GM12878 (cell line): ENCODE measurements around the gene ATP5PD. TPM values are rescaled to one million over a fixed set of nuclear protein-coding genes. Genes with fewer than 3 reads are reported as not detected.

Experiments
- ATAC-seq: fragments of 200-7000 bp; cut with Tn5 transposase; 3 replicates; pipeline ENCODE4 v1.9.1; 2020; ENCODE audit warnings: mild to moderate bottlenecking, moderate library complexity
- BruUV-seq: library from RNA; stranded (reverse); fragments of 400-500 nt; replicated peaks from 2 replicates; lab custom pipeline; 2021; lab: Mats Ljungman, UMichigan
- CTCF ChIA-PET: fragments of 300-600 bp; sonication (Branson Sonifier 250); formaldehyde crosslinking; extraction: SDS; loops from one replicate; lab custom pipeline; 2021; ENCODE audit warnings: inconsistent platforms; lab: Yijun Ruan, JAX
- POLR2A ChIA-PET: fragments of 350-600 bp; formaldehyde crosslinking; extraction: SDS; loops from one replicate; lab custom pipeline; 2021; ENCODE audit warnings: inconsistent platforms; lab: Charles Lee
- RAD21 ChIA-PET: fragments of 300-600 bp; sonication (Branson Sonifier 250); formaldehyde crosslinking; loops from one replicate; lab custom pipeline; 2023; ENCODE audit warnings: antibody characterized with exemption; ENCODE audit not compliant: unreplicated experiment; lab: Charles Lee
- SMC1A ChIA-PET: fragments of 300-600 bp; sonication (Branson Sonifier 250); formaldehyde crosslinking; loops from one replicate; lab custom pipeline; 2023; ENCODE audit not compliant: unreplicated experiment, uncharacterized antibody; lab: Charles Lee
- DNase-seq: peaks from one replicate; pipeline ENCODE4 v3.0.0-alpha.2; 2011; ENCODE audit warnings: low read depth, low spot score
- FAIRE-seq: peaks from 3 replicates; lab custom pipeline; 2011; peaks lifted over from hg19 to GRCh38; lab: Jason Lieb, UNC
- H2AFZ ChIP-seq: 2 replicates; pipeline ENCODE4 v1.6.0; 2011; ENCODE audit warnings: low read depth, low read length, control low read depth; ENCODE audit not compliant: control insufficient read depth
- H3K27ac ChIP-seq: 2 replicates; pipeline ENCODE4 v1.5.1; 2011; ENCODE audit warnings: control low read depth; ENCODE audit not compliant: control insufficient read depth, insufficient read depth
- H3K27me3 ChIP-seq, 2 experiments: replicated peaks in 1 of 2; 2 replicates each; pipeline versions ENCODE4 v1.6.0 to v1.6.1; 2011; ENCODE audit warnings: low read length in 1 of 2; ENCODE audit not compliant: control insufficient read depth in 2 of 2, insufficient read depth in 2 of 2
- H3K36me3 ChIP-seq, 2 experiments: 2 replicates each; pipeline ENCODE4 v1.5.1; 2011; ENCODE audit warnings: low read length in 1 of 2; ENCODE audit not compliant: control insufficient read depth in 2 of 2, insufficient read depth in 2 of 2
- H3K4me1 ChIP-seq: 2 replicates; pipeline ENCODE4 v1.6.1; 2011; ENCODE audit warnings: mild to moderate bottlenecking, low read length, moderate library complexity, mixed read lengths; ENCODE audit not compliant: control insufficient read depth, insufficient read depth
- H3K4me2 ChIP-seq: 2 replicates; pipeline ENCODE4 v1.6.0; 2011; ENCODE audit warnings: control low read depth; ENCODE audit not compliant: control insufficient read depth, insufficient read depth
- H3K4me3 ChIP-seq: fragments of 200-600 bp; sonication (generic); 2 replicates; pipeline ENCODE4 v1.5.1; 2016
- H3K79me2 ChIP-seq: 2 replicates; pipeline ENCODE4 v1.6.0; 2011; ENCODE audit warnings: low read length; ENCODE audit not compliant: control insufficient read depth, insufficient read depth
- H3K9ac ChIP-seq: 2 replicates; pipeline ENCODE4 v1.8.0; 2011; ENCODE audit warnings: low read length, control low read depth, mixed read lengths; ENCODE audit not compliant: control insufficient read depth, insufficient read depth
- H3K9me3 ChIP-seq: replicated peaks from 3 replicates; pipeline ENCODE4 v1.5.1; 2011; ENCODE audit warnings: mild to moderate bottlenecking, low read length; ENCODE audit not compliant: control insufficient read depth, insufficient read depth
- H4K20me1 ChIP-seq: 2 replicates; pipeline ENCODE4 v1.6.0; 2011; ENCODE audit not compliant: control insufficient read depth, insufficient read depth
- DPF2 ChIP-seq: fragments of 450-650 bp; IDR thresholded peaks from 2 replicates; pipeline ENCODE4 v1.6.1; 2017; ENCODE audit warnings: mild to moderate bottlenecking
- ESRRA ChIP-seq: IDR thresholded peaks from 2 replicates; pipeline ENCODE4 v1.6.1; 2012; ENCODE audit warnings: mild to moderate bottlenecking, low read length, improper control_type of control experiment
- HDAC6 ChIP-seq: fragments of 200-600 bp; sonication (generic); IDR thresholded peaks from one replicate; pipeline ENCODE4 v1.8.0; 2017; ENCODE audit warnings: antibody characterized with exemption; ENCODE audit not compliant: unreplicated experiment
- IKZF1 ChIP-seq: fragments of 450-650 bp; conservative IDR thresholded peaks from 2 replicates; pipeline ENCODE4 v1.6.1; 2017; ENCODE audit warnings: antibody characterized with exemption, mild to moderate bottlenecking
- SREBF2 ChIP-seq: IDR thresholded peaks from 2 replicates; pipeline ENCODE4 v1.6.1; 2012; ENCODE audit warnings: mild to moderate bottlenecking, low read length
- WGBS: methylation state at CpG from one replicate; pipeline ENCODE4 v1.1.6; 2016; ENCODE audit warnings: low lambda C conversion rate; ENCODE audit not compliant: insufficient replicate concordance, insufficient coverage; ENCODE audit errors: missing lambda C conversion rate; 5-methylcytosine and 5-hydroxymethylcytosine counted together
- in situ Hi-C: fragments of 300-500 bp; cut with MboI; formaldehyde crosslinking; loops from 9 replicates; pipeline ENCODE4 v1.14.3; 2018; ENCODE audit warnings: mixed read lengths
- intact Hi-C: fragments of 100-400 bp; cut with micrococcal nuclease; formaldehyde crosslinking; loops from one replicate; pipeline ENCODE4 v1.14.2; 2022; ENCODE audit not compliant: unreplicated experiment
- polyA plus RNA-seq, 11 experiments: library from polyadenylated mRNA; depleted of rRNA in 4 of 11; unstranded in 6 of 11; stranded (reverse) in 5 of 11; fragments of >200 nt; fragmentation: Nextera tagmentation in 4 of 11; fragmentation: Illumina TruSeq in 1 of 11; extraction: Ambion mirVana in 4 of 11; extraction: Trizol in 1 of 11; gene quantifications; 1 replicate in 1 of 11; 2 replicates in 10 of 11; pipeline versions ENCODE4 v1.2.1 to v1.2.3, GENCODE V29; 2011 to 2016; ENCODE audit warnings: inconsistent platforms in 2 of 11, missing spikeins in 2 of 11, low read depth in 1 of 11
- total RNA-seq, 4 experiments: library from RNA; depleted of rRNA in 3 of 4; stranded (reverse); fragments of >200 nt in 3 of 4; fragmentation: Illumina TruSeq in 1 of 4; extraction: Trizol in 1 of 4; gene quantifications; 2 replicates each; pipeline versions ENCODE4 v1.2.1 to v1.2.3, GENCODE V29; 2013 to 2021
- TF ChIP-seq, protein P1 (sequence below): IDR thresholded peaks from 2 replicates; pipeline ENCODE4 v1.6.1; 2011; ENCODE audit warnings: low read depth, mild to moderate bottlenecking, low read length, moderate library complexity, borderline replicate concordance; ENCODE audit errors: extremely low read depth
- TF ChIP-seq, protein P2 (sequence below): fragments of 450-650 bp; IDR thresholded peaks from 2 replicates; pipeline ENCODE4 v1.6.1; 2017; ENCODE audit warnings: mild to moderate bottlenecking, low read depth, inconsistent platforms; ENCODE audit not compliant: poor library complexity, severe bottlenecking
- TF ChIP-seq, protein P3 (sequence below): fragments of 450-650 bp; IDR thresholded peaks from 2 replicates; pipeline ENCODE4 v1.6.1; 2017; ENCODE audit warnings: mild to moderate bottlenecking, moderate library complexity

Gene ATP5PD
- total and polyA plus RNA-seq, 10 of the 15 experiments (the other 5 are each of a cell fraction or from before 2014, with no cell fraction given), result 172 to 772 (median 321) TPM

DNA sequence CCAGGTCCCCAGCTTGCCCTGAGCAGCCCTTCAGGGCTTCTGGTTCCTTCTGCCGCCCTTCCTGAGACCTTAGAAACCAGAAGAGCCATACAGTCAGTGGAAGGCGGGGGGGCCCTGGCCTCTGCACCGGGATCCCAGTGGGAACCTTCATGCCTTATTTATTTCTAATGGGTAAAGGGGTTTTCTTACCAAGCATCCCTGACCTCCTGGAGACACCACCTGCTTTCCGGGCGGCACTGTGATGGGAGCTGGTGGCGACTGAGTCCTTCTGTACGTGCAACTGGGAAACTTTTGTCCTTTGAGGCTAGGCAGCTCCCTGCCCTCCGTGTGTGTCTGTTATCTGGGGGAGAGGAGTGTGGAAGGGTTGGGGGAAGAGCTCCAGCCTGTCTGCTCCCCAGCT, 41.5 kb downstream of the ATP5PD start (continued):
- TF ChIP-seq, protein P1, sequence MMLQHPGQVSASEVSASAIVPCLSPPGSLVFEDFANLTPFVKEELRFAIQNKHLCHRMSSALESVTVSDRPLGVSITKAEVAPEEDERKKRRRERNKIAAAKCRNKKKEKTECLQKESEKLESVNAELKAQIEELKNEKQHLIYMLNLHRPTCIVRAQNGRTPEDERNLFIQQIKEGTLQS, result no peak
- no peak for TF ChIP-seq ESRRA
- TF ChIP-seq IKZF1, result no peak

DNA sequence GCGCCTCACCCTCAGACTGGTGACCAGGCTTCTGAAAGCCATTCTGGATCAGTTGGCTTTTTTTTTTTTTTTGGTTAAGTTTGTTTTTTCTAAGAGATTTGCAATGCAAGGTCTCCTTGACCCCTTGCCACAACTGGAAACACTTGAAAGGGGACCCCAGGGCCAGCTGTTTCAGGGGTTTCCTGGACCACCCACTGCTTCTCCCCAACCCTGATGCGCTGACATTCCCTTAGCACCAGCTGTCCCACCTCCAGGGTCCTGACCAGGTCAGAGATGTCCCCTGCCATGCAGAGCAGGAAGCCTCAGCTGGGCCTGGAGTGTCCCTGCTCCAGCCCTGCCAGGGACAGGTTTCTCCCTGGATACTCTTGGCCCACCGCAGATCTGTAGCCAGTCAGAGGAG, 42.4 kb downstream of the ATP5PD start:
- no peak for TF ChIP-seq DPF2
- no peak for TF ChIP-seq SREBF2
- TF ChIP-seq, protein P2, sequence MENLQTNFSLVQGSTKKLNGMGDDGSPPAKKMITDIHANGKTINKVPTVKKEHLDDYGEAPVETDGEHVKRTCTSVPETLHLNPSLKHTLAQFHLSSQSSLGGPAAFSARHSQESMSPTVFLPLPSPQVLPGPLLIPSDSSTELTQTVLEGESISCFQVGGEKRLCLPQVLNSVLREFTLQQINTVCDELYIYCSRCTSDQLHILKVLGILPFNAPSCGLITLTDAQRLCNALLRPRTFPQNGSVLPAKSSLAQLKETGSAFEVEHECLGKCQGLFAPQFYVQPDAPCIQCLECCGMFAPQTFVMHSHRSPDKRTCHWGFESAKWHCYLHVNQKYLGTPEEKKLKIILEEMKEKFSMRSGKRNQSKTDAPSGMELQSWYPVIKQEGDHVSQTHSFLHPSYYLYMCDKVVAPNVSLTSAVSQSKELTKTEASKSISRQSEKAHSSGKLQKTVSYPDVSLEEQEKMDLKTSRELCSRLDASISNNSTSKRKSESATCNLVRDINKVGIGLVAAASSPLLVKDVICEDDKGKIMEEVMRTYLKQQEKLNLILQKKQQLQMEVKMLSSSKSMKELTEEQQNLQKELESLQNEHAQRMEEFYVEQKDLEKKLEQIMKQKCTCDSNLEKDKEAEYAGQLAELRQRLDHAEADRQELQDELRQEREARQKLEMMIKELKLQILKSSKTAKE, result no peak
- TF ChIP-seq HDAC6, result no peak
- TF ChIP-seq, protein P3, sequence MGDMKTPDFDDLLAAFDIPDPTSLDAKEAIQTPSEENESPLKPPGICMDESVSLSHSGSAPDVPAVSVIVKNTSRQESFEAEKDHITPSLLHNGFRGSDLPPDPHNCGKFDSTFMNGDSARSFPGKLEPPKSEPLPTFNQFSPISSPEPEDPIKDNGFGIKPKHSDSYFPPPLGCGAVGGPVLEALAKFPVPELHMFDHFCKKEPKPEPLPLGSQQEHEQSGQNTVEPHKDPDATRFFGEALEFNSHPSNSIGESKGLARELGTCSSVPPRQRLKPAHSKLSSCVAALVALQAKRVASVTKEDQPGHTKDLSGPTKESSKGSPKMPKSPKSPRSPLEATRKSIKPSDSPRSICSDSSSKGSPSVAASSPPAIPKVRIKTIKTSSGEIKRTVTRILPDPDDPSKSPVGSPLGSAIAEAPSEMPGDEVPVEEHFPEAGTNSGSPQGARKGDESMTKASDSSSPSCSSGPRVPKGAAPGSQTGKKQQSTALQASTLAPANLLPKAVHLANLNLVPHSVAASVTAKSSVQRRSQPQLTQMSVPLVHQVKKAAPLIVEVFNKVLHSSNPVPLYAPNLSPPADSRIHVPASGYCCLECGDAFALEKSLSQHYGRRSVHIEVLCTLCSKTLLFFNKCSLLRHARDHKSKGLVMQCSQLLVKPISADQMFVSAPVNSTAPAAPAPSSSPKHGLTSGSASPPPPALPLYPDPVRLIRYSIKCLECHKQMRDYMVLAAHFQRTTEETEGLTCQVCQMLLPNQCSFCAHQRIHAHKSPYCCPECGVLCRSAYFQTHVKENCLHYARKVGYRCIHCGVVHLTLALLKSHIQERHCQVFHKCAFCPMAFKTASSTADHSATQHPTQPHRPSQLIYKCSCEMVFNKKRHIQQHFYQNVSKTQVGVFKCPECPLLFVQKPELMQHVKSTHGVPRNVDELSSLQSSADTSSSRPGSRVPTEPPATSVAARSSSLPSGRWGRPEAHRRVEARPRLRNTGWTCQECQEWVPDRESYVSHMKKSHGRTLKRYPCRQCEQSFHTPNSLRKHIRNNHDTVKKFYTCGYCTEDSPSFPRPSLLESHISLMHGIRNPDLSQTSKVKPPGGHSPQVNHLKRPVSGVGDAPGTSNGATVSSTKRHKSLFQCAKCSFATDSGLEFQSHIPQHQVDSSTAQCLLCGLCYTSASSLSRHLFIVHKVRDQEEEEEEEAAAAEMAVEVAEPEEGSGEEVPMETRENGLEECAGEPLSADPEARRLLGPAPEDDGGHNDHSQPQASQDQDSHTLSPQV, result no peak
- no peak overlapping the region for H3K4me3 ChIP-seq
- FAIRE-seq (no peak), DNase-seq (no peak), ATAC-seq (no peak)
- no peak overlapping the region for H3K9ac ChIP-seq
- H3K27me3 ChIP-seq, result no peaks in the 10 kb centered on the region
- H3K9me3 ChIP-seq, result no peaks in the 10 kb centered on the region
- no peak overlapping the region for H3K4me2 ChIP-seq
- no peaks in the 10 kb centered on the region; the same call in 1 of the 2 replicates for H3K4me1 ChIP-seq
- ChIA-PET RAD21 (interaction anchor here (1.0 to 4.4 kb wide), 2 partner anchors 42 to 46 kb away, joined by 3 to 39 read pairs; no protein-coding TSS in a partner anchor), CTCF (interaction anchor here (6.2 kb wide), 1 partner anchor 43 kb away, joined by 56 read pairs; no protein-coding TSS in a partner anchor), POLR2A (no interaction called here), SMC1A (interaction anchor here (0.9 kb wide), 1 partner anchor 43 kb away, joined by 3 read pairs; no protein-coding TSS in a partner anchor)
- WGBS, result 66% methylated on average over 3 of the region's 3 CpGs
- in situ Hi-C loops, result no loop called here
- intact Hi-C loops, result no loop called here
- no peak overlapping the region for H2AFZ ChIP-seq
- no peaks in the 10 kb centered on the region for H4K20me1 ChIP-seq
- H3K36me3 ChIP-seq, result no peaks in the 10 kb centered on the region
- H3K27ac ChIP-seq, result no peak overlapping the region
- no TSS peak for BruUV-seq
- H3K79me2 ChIP-seq, result no peaks in the 10 kb centered on the region
